ENCODE data around the gene KCNJ12. TPM values are rescaled to one million over a fixed set of nuclear protein-coding genes. Genes with fewer than 3 reads are reported as not detected.

KCNJ12 gene
- total RNA-seq, 1 experiment from 2014 or later = 2.3 TPM

DNA sequence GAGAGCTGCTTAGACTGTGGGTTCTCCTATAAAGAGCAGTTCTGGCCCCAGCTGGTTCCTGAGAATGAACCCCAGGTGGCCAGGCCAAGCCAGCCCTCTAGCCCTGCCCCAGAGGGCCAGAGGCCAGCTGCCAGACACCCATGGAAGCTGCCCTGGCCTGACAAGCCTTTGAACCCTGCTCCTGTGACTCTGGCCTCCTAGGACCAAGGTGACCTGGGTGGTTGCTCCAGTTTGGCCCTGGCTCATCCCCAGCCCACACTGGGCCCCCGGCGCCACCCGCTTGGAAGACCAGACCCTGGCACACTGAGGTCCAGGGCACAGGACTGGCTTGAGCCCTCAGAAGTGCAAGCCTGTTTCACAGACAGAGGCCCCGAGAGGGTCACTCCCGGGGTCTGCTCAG, 6.8 kb upstream of the KCNJ12 start:
- Mint-ChIP-seq H3K36me3 (no peaks in the 10 kb centered on the region), H3K4me3 (no peak overlapping the region), H3K27me3 (ENCODE audit: low read depth) (peaks cover 7% of the 10 kb centered on the region), H3K9me3 (no peaks in the 10 kb centered on the region), H3K27ac (no peak overlapping the region), H3K4me1 (peaks cover 27% of the 10 kb centered on the region)
- ChIA-PET POLR2A (no interaction called here), CTCF (interaction anchor here (1.0 kb wide), 1 partner anchor 142 kb away, joined by 4 read pairs; no protein-coding TSS in a partner anchor)
- TF ChIP-seq ESRRA (CRISPR knock-in tag; IDR thresholded peaks at IDR 0.05; ENCODE audit: borderline replicate concordance) = no peak
- no peak for TF ChIP-seq EMX1 (CRISPR knock-in tag; IDR thresholded peaks at IDR 0.05)
- no peak for TF ChIP-seq NFATC4 (CRISPR knock-in tag; IDR thresholded peaks at IDR 0.05)
- no peak for TF ChIP-seq NFYB (CRISPR knock-in tag; conservative IDR thresholded peaks at IDR 0.05; ENCODE audit: low read depth)
- no peak for TF ChIP-seq ZNF121 (CRISPR knock-in tag; IDR thresholded peaks at IDR 0.05)
- DNase-seq (ENCODE audit: low spot score) = no peak
- no peak for ATAC-seq

DNA sequence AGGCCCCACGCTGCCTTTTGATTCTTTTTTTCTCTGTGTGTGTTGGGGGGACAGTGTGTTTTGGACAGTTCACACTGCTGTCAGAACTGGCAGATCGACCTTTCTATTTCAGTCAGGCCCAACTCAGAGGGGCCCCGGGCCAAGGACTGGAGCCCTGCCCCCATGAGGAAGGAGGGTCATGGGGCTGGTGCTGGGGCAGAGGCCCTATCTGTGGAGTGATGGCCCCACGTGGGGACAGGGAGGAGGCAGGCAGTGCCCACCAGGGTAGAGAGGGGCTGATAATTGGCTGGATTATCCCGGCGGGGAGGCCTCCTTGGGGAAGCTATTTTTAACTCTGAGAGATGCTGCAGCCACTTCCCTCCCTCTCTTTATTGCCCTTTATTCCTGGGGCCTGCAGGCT, 5.7 kb upstream of the KCNJ12 start:
- ATAC-seq = peak; percentile 61
- Mint-ChIP-seq H3K9me3 (no peaks in the 10 kb centered on the region), H3K4me3 (no peak overlapping the region), H3K36me3 (no peaks in the 10 kb centered on the region), H3K27ac (no peak overlapping the region), H3K4me1 (peaks cover 28% of the 10 kb centered on the region), H3K27me3 (ENCODE audit: low read depth) (peaks cover 18% of the 10 kb centered on the region)
- ChIA-PET POLR2A (no interaction called here), CTCF (interaction anchor here (1.0 kb wide), 1 partner anchor 141 kb away, joined by 4 read pairs; no protein-coding TSS in a partner anchor)
- TF ChIP-seq, protein P1, sequence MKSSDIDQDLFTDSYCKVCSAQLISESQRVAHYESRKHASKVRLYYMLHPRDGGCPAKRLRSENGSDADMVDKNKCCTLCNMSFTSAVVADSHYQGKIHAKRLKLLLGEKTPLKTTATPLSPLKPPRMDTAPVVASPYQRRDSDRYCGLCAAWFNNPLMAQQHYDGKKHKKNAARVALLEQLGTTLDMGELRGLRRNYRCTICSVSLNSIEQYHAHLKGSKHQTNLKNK (CRISPR knock-in tag; IDR thresholded peaks at IDR 0.05) = no peak
- TF ChIP-seq, protein P2, sequence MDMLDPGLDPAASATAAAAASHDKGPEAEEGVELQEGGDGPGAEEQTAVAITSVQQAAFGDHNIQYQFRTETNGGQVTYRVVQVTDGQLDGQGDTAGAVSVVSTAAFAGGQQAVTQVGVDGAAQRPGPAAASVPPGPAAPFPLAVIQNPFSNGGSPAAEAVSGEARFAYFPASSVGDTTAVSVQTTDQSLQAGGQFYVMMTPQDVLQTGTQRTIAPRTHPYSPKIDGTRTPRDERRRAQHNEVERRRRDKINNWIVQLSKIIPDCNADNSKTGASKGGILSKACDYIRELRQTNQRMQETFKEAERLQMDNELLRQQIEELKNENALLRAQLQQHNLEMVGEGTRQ (CRISPR knock-in tag; IDR thresholded peaks at IDR 0.05) = 0 out of 2 replicates have a peak, but pooled peaks have one; percentile 7
- DNase-seq (ENCODE audit: low spot score) = no peak

DNA sequence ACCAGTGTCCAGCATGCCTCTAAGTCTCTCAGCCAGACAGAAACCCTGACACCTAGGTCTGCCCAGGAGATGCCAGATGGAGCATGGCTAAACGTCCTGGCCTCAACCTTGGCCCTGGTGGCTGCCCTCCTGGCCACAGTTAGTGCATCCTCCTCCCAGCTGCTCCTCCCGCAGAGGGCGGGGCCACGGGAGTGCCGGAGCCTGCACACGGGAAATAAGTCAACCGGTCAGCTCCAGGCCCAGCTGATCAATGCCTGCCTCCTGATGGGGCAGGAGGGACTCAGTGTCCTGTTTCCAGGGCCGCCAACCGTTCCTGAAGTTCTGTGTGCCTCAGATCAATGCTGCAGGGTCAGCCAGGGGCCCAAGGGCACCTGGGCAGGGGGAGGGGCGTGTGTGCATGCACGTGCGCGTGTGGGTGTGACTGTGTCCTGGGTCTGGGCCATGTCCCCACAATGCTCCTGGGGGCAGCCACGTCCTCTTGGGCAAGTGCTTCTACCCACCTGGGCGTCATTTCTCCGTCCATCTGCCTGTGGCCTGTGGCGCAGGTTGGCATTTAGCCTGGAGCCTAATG, 4.6 kb upstream of the KCNJ12 start:
- Mint-ChIP-seq H3K4me3 (no peak overlapping the region), H3K27ac (no peak overlapping the region), H3K27me3 (ENCODE audit: low read depth) (peaks cover 24% of the 10 kb centered on the region), H3K4me1 (peaks cover 33% of the 10 kb centered on the region), H3K36me3 (no peaks in the 10 kb centered on the region), H3K9me3 (no peaks in the 10 kb centered on the region)
- no peak for DNase-seq (ENCODE audit: low spot score)
- no peak for TF ChIP-seq ZNF219 (CRISPR knock-in tag; IDR thresholded peaks at IDR 0.05; ENCODE audit: borderline replicate concordance)
- peak; percentile 83 for TF ChIP-seq ZNF263 (CRISPR knock-in tag; IDR thresholded peaks at IDR 0.05; ENCODE audit: low read depth)
- TF ChIP-seq NR2C2 (CRISPR knock-in tag; IDR thresholded peaks at IDR 0.05) = no peak
- TF ChIP-seq, protein P3, sequence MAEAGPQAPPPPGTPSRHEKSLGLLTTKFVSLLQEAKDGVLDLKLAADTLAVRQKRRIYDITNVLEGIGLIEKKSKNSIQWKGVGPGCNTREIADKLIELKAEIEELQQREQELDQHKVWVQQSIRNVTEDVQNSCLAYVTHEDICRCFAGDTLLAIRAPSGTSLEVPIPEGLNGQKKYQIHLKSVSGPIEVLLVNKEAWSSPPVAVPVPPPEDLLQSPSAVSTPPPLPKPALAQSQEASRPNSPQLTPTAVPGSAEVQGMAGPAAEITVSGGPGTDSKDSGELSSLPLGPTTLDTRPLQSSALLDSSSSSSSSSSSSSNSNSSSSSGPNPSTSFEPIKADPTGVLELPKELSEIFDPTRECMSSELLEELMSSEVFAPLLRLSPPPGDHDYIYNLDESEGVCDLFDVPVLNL (CRISPR knock-in tag; IDR thresholded peaks at IDR 0.05; ENCODE audit: borderline replicate concordance, low read depth) = no peak
- POLR2A ChIA-PET = interaction anchor here (0.8 kb wide), 1 partner anchor 158 kb away, joined by 3 read pairs; the partner anchor contains the start of gene TMEM11
- CTCF ChIA-PET = no interaction called here
- ATAC-seq = no peak

DNA sequence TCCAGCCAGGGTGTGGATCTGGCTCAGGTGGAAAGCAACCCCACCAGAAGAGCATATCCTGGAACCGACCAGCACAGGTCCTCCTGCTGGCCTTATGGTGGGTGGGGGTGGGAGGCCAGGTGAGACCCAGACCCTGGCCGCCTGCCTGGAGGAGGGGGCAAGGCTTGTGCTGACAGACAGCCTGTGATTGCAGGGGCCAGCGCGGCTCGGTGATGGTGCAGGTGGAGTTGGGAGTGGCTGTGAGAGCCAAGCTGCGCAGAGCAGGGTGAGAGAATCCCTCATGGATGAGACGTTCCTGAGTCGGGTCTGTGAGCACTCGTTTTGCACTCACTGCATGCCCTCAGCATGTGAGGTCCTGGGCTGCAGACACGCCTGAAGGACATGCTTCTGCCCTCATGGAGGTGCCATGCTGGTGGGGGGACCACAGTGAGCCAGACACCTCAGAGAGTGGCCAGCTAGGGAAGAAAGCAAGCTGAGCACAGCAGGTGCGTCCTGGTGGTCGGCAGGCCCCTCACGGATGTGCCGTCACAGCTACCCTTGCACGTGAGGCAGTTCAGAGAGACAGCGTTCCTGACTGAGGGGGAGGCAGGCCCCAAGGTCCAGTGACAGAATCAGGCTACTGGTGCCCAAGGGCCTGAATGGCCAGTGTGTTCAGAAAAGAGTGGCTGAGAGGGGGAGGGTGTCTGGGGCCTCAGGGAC, 3.8 kb upstream of the KCNJ12 start:
- Mint-ChIP-seq H3K27ac (no peak overlapping the region), H3K27me3 (ENCODE audit: low read depth) (peaks cover 30% of the 10 kb centered on the region), H3K9me3 (no peaks in the 10 kb centered on the region), H3K4me3 (no peak overlapping the region), H3K4me1 (peaks cover 33% of the 10 kb centered on the region), H3K36me3 (no peaks in the 10 kb centered on the region)
- ChIA-PET CTCF (interaction anchor here (1.3 to 1.7 kb wide), 3 partner anchors 85 to 139 kb away, joined by 4 to 7 read pairs (median 4); no protein-coding TSS in a partner anchor), POLR2A (no interaction called here)
- TF ChIP-seq NR1H2 (CRISPR knock-in tag; IDR thresholded peaks at IDR 0.05) (no peak), NFE2L1 (CRISPR knock-in tag; IDR thresholded peaks at IDR 0.05) (no peak), ZNF423 (CRISPR knock-in tag; IDR thresholded peaks at IDR 0.05) (no peak)
- TF ChIP-seq, protein P4, sequence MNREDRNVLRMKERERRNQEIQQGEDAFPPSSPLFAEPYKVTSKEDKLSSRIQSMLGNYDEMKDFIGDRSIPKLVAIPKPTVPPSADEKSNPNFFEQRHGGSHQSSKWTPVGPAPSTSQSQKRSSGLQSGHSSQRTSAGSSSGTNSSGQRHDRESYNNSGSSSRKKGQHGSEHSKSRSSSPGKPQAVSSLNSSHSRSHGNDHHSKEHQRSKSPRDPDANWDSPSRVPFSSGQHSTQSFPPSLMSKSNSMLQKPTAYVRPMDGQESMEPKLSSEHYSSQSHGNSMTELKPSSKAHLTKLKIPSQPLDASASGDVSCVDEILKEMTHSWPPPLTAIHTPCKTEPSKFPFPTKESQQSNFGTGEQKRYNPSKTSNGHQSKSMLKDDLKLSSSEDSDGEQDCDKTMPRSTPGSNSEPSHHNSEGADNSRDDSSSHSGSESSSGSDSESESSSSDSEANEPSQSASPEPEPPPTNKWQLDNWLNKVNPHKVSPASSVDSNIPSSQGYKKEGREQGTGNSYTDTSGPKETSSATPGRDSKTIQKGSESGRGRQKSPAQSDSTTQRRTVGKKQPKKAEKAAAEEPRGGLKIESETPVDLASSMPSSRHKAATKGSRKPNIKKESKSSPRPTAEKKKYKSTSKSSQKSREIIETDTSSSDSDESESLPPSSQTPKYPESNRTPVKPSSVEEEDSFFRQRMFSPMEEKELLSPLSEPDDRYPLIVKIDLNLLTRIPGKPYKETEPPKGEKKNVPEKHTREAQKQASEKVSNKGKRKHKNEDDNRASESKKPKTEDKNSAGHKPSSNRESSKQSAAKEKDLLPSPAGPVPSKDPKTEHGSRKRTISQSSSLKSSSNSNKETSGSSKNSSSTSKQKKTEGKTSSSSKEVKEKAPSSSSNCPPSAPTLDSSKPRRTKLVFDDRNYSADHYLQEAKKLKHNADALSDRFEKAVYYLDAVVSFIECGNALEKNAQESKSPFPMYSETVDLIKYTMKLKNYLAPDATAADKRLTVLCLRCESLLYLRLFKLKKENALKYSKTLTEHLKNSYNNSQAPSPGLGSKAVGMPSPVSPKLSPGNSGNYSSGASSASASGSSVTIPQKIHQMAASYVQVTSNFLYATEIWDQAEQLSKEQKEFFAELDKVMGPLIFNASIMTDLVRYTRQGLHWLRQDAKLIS (CRISPR knock-in tag; IDR thresholded peaks at IDR 0.05; ENCODE audit: borderline replicate concordance) = no peak
- no peak for ATAC-seq
- no peak for DNase-seq (ENCODE audit: low spot score)
